Endometrial microvascular endothelial cells (primary cell): ENCODE results near the gene NOC2L. TPM values are rescaled to one million over a fixed set of nuclear protein-coding genes. Genes with fewer than 3 reads are reported as not detected.
"Not testable (repeated sequence)": the region's sequence is repeated elsewhere in the genome, so short reads cannot be mapped to it uniquely, and the experiment has no call there.

Experiments
- in situ Hi-C: cut with HindIII; loops from 2 replicates; pipeline ENCODE4 v1.10.0; 2017; ENCODE audit warnings: low sequenced_read_pairs, low pct_unique_long_range_greater_than_20kb; ENCODE audit errors: inconsistent ontology term
- total RNA-seq: library from RNA; depleted of rRNA; stranded (reverse); fragments of >200 nt; gene quantifications from one replicate; pipeline ENCODE4 v1.2.3, GENCODE V29; 2015; ENCODE audit errors: inconsistent ontology term

The NOC2L gene
- total RNA-seq, 1 donor from 2014 or later, result 98.2 TPM

GRCh38 chr1:947958-948357, 11.1 kb downstream of the NOC2L start:
- in situ Hi-C loops, result no loop called here

- in situ Hi-C loops, result not testable (repeated sequence)
These were observed 12.2 kb downstream of the NOC2L start for GRCh38 chr1:946811-947210.

- in situ Hi-C loops, result no loop called here
These were observed 13.1 kb downstream of the NOC2L start for GRCh38 chr1:945688-946556.

- in situ Hi-C loops, result no loop called here
These were observed 14.4 kb downstream of the NOC2L start for GRCh38 chr1:944341-945325.

GRCh38 chr1:943545-944340, 15.3 kb downstream of the NOC2L start:
- in situ Hi-C loops, result no loop called here

- in situ Hi-C loops, result no loop called here
These were observed 16.1 kb downstream of the NOC2L start for GRCh38 chr1:942864-943533.

- in situ Hi-C loops, result no loop called here
These were observed 16.6 kb downstream of the NOC2L start for GRCh38 chr1:942411-942821.

GRCh38 chr1:941588-942383, 17.3 kb downstream of the NOC2L start:
- in situ Hi-C loops, result no loop called here

- in situ Hi-C loops, result no loop called here
These were observed 18.0 kb downstream of the NOC2L start for GRCh38 chr1:941015-941587.

- in situ Hi-C loops, result no loop called here
These were observed 18.7 kb downstream of the NOC2L start for GRCh38 chr1:940107-941014.

- in situ Hi-C loops, result no loop called here
These were observed 19.4 kb downstream of the NOC2L start for GRCh38 chr1:939511-940106.

- in situ Hi-C loops, result no loop called here
These were observed 20.2 kb downstream of the NOC2L start for GRCh38 chr1:938711-939489.

GRCh38 chr1:938088-938683, 20.9 kb downstream of the NOC2L start:
- in situ Hi-C loops, result no loop called here

GRCh38 chr1:937521-937920, 21.5 kb downstream of the NOC2L start:
- in situ Hi-C loops, result no loop called here
